GM21786 (cell line): Measurements from ENCODE around the gene S100PBP.

ENCODE experiments used
- ATAC-seq: cut with Tn5 transposase; IDR thresholded peaks from one replicate; pipeline ENCODE4 v1.9.1; 2021; ENCODE audit not compliant: unreplicated experiment

S100PBP gene

DNA sequence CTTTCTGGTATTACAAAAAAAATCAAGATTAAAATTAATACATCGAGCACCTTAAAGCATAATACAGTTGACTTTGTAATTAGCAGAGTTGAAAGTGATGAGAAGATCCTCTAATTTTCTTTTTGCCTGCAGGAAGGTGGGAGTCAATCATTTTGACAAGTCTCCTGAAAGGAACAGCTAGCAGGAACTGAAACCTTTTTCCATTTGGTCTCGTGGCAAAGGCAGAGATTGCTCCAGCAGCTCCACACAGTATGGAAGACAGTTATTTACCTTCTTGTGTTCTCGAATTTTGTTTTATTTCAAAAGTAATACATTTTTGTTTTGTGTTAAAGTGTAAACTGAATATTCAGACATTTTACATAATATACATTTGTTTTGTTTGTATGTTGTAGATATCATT, 7.7 kb downstream of the S100PBP start:
- no peak for ATAC-seq

DNA sequence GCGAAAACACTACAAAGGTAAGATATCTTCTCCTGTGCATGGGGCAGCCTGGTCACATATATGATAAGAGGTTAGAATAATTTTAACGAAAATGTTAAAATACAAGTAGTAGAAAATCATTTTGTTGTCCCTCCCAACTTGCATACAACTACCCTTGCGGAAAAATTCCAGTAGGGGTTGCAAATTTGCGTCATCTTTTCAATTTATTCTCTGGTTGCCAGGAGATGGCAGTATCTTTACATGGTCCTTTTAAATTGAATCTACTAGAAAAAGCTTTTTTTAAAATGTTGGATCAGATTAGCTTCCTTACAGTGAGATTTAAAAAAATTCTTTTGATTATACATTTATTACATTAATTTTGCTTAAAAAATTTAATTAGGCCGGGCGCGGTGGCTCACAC, 10.9 kb downstream of the S100PBP start:
- ATAC-seq, result no peak

DNA sequence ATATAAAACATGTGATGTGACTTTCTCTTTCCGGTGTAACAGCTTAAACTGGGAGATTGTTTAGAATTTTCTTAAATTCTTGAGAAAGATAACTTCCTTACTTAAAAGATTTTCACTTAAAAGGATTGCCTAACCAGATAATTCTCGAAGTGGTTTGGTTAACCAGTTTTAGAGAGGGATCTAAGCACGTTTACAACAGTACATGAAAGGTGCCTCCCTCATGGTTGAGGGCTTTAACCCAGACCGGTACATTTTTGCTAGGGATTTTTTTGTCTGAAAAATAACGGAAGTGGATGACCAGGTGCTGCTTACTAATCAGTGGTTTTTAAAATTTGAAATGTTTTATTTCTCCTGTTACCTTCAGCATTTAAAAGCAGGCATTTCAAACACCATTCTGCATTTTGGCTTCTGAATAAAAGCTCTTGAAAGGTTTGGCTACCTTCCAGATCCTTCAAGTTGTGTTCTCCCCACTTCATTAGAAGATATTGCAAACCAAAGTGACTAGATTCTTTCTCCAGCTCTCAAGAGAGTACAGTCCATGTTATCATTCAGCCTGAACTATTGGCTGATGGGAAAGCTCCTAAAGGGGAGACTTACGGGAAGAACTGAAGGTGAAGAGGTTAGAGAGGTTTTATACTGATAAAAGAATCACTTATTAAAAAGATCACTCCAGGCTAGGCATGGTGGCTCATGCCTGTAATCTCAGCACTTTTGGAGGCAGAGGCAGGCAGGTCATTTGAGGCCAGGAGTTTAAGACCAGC, 12.8 kb downstream of the S100PBP start:
- no peak for ATAC-seq

DNA sequence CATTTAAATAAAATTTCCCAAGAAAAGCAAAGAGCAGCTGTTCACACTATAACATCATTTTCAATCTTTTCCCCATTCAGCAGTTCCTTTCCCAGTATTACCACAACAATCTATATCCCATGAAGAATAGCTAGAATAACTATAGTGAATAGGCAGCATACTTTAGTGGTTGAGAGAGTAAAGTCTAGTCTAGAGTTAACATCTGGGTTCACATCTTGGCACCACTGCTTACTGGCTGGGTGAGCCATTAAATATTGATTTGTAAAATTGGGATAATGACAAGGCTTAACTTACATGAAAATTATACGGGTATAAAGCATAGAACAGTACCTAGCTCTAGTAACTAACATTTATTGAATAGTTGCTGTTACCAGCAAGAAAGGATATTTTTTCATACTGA, 14.4 kb downstream of the S100PBP start:
- no peak for ATAC-seq

DNA sequence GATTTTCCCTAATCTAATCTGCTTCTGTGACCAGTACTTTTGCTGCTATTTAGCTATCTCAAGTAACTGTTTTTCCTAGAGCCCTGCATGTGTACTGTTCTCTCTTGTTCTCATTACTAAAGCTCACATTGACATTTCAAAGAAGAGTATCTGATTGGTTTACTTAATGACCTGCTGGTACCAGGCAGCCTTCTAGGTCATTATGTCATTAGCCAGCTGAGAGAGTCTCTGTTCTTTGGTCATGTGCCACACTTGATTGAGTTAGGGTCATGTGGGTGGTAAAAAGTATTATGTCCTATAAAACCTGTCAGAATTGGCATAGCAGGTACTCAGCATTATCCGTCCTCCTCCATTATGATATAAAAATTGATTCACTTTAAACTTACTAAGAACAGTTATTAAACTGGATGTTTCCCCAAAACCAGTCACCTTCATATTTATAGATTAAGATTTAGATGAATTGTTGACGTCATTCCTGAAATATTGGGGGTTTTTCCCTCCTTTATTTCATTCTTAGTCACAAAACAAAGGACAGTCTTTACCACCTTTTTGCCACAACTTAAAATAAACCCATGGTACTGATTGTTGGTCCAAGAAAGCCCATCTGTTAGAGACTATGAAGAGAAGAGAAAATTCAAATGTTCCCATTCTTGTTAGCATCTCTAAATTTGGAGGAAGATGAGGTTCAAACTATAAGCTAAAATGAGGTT, 31.1 kb downstream of the S100PBP start:
- ATAC-seq, result no peak

DNA sequence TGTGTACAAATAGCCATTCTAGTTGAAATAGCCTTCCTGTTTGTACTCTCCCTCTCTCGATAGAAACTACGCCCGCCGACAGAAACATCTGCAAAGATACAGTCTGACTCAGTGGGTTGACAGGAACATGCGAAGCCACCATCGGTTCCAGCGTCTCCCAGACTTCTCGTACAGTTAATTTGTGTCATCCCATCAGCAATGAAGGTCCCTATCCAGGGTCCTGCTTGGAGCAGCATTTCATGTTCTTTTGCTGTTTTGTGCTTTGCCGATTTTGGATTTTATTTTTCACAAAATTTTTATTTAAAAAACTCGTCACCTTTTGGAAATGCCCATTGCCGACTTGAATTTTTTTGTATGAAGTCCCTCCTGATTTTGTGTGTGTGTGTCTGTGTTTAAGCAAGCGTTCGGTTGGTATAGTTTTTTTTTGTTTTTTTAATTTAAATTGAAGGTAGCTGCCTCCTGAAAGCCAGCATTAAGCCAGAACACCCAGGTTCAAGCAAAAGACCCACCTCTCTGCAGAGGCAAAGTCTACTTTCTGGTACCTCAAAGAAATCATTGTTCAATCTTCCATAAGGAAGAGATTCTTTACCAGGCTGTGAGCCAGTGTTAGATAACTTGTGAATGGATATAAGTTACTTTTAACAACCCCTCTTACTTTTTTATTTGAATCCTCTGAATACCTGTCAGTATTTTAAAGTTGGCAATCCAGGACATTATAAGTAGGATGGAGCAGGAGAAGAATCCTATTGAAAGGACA, 38.6 kb downstream of the S100PBP start:
- ATAC-seq, result no peak

DNA sequence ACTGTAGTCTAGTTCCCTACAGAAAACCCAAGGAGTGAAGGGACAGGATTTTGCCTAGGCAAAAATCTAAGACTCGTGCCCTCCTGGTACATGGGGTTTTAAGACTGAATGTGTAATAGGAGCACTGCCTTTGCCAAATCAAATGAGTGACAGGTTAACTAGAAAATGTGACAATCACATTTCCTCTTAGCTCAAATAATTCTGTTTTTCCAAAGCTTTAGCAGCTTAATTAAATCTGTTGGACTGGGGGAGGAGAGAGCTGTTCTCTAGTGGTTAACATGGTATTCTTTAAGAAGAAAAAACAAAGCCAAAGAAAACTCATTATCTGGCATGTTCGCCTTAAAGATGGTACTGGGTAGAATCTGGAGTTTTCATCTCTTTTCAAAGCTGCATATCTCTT, 40.7 kb downstream of the S100PBP start:
- ATAC-seq, result no peak

DNA sequence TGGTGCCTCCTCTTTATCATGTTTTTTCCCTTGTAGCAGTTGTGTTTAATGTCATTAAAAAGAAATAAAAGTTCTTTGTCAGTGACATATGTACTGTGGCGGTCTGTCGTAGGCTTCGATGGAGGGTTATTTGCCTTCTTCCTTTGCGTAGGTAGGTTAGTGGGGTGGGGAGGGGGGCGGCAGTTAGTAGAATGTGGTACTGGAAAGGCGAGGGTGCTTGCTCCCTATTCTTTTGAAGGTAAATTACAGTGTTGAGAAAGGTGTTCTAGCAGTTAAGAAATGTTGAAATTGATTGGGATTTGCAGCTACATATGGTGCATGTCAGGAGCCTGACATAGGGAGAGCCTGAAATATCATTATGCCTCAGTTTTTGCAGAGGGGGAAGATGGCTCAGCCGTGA, 41.3 kb downstream of the S100PBP start:
- ATAC-seq, result no peak

DNA sequence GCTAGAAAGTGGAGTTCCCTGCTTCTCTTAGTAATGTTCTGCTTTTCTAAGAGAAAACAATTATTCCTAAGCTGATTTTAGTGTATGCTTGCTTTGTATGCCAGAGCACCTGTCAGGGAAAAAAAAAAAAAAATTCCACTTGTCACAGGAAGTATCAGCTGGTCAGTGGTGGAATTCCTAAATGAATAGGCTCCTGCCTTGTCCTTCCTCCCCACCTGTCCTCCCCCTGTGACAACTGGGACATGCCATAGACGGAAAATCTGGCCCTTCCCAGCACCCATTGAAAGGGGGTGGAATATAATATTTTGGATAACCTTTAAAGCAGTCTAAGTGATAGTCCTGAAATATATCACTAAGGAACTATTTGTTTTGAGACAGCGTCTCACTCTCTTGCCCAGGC, 42.5 kb downstream of the S100PBP start:
- ATAC-seq, result no peak

DNA sequence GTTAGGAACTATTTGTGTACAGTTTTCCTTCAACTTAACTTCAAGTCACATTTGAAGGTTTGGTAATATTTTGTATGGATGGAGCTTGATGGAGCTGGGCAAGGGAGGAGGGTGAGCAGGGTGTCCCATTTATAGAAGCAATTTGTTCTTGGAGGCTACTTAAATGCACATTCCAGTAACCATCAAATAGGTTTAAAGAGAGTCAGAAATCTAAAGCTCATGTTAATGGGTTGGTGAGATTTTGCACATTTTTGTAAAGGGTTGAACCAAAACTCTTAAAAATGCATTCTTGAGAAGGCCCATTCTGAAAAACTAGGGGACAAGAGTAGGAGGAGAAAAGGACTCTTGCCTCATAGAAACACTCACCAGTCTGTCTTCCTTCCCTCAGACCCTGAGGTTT, 43.1 kb downstream of the S100PBP start:
- no peak for ATAC-seq

DNA sequence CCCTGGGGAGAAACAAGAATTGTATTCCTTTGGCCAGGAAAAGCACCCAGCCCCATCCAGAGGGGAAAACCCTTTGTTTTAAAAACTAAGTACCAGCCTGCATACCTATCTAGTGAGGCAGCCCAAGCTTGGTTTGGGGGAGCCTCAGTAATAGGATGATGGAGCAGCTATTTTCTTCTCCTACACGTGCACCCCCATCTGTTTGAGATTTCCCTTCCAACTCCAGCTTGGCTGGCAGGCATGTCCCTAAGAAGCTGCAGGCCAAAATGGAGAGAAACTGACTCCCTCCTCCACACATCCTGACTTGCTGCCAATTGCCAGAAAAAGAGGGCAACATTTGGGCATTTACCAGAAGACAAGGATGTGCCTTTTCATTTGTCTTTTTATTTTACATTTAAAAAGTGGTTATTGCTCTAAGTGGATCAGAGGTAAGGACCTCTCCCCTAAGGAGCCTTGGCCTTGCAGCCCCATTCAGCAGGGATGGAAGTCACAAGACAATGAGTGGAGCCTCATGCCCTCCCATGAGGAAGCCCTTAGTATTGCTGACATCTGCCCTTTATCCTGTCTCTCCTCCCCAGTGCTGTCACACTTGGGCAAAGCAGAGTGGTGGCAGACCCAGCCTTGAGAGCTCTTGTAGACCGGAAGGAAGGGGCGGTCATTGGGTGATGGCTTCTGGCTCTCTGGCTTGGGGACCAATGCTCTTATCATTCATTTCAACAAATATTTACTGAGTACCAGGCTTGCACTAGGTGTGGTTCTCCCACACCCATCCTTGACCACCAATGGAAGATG, 44.6 kb downstream of the S100PBP start:
- ATAC-seq, result no peak

DNA sequence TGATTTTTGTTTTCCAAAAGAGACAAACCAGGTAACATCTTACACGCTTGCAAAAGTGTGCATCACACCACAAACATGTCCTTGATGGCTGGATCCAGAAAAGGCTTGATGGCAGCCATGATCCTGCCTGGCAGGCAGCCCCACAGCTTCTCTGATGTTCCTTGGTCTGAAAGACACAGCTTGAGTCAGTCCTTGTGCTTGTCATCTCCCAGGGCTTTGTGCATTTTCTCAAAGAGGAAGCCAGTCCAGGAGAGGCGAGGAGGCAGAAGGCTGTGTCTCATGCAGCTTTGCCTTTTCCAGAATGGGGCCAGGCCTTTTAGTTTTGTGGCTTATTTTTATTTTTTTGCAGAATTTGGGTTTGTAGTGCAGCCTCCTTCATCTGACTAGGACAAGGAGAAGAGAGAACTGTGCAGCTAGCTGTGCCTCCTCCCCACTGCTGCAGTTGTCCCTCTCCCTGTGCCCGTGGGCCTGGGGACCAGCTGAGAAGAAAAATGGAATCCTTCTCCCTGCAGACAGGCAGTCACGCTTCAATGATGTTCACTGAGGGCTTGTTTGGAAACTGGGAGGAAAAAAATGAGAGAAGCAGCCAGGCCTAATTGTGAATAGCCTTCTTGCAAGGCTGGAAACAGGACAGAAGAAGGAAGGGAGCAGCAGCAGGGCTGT, 45.9 kb downstream of the S100PBP start:
- no peak for ATAC-seq

DNA sequence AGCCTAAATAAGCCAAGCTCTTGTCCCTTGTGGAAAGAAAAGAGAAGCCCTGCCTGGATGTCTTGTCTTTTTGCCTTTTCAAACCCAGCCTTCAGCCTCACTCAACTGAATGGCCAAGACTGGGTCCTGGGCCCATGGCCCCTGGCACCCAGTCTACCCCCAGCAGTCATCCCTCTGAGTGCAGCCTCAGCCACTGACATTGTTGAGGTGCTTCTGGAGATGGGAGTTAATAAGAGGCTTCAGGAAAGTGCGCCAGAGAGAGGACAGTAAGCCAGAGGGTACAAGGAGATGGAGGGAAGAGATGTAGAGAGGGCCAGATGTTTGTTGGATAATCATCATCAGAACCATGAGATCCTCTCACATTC, 46.4 kb downstream of the S100PBP start:
- no peak for ATAC-seq

DNA sequence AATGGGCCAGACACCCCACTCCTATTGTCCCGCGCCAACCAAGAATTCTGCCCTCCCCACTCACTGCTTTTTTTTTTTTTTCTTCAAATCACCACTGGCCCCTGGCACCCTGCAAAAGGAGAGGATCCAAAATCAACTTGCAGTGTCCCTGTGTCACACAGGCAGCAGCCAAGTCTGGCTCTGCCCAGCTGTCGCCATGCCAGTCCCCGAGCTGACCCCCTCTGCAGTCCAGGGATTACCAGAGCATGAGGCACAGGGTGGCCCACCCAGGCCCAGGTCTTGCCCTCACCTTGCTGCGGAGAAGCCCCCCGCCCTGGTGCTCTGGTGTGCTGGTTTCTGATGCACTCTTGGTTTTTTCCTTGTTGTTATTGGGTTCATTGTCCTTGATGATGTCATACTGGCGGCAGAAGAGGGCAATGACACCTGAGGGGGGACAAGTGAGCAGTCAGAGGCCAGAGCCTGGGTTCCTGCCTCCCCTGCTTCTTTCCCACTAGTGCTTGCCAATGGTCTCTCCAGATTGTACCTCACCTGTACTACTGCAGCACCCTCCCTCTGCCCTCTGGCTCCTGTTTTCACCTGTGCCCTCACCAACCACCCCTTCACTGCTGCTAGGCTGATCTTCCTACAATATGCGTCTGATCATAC, 47.0 kb downstream of the S100PBP start:
- ATAC-seq, result no peak

DNA sequence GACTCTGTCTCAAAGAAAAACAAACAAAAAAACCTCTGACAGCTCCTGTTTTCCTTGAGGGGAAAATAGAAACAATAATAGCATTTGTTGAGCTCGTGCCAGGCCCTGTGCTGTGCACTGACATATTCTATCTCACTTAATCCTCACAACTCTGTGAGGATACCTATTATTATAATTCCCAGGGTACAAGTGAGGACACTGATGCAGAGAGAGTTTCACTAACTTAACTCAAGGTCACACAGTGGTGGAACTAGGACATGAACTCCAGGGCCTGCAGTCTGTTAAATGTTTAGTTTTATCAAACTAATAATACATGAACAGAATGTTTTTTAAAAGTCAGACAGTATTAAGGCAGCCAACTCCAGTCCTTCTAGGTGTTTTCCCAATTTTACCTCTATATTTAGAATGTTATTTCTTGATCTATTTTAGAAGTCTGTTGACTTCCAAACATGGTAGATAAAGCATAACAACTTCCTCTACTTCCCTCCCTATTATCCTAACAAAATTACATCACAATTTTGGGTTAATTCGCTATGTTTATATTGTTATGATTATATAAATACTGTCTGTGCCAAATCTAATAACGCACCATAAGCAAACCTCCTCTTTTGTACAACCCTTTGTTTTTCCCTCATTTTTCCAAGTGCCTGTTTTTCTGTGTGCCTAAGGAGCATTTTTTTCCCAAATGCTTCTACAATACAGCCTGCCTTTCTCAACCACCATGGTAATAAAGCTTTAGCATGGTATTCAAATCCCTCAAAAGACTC, 48.4 kb downstream of the S100PBP start:
- no peak for ATAC-seq

DNA sequence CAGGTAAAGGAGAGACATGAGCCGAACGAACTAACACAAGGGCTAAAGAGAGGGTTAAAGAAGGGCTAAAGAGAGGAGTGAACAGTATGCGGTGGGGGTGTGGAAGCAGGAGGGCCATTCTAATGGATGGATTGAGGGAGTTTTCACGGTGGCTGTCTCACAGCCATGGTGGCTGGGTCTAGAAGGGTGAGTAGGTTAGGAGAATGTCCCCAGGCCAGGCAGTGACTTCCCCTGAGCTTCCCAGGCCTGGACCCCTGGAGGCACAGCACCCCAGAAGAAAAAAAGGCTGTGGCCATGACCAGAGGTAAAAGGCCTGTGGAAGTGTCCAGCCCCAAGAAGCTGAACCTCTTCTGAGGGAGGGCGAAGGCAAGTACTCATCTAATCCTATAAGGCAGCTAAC, 49.7 kb downstream of the S100PBP start:
- ATAC-seq, result no peak

DNA sequence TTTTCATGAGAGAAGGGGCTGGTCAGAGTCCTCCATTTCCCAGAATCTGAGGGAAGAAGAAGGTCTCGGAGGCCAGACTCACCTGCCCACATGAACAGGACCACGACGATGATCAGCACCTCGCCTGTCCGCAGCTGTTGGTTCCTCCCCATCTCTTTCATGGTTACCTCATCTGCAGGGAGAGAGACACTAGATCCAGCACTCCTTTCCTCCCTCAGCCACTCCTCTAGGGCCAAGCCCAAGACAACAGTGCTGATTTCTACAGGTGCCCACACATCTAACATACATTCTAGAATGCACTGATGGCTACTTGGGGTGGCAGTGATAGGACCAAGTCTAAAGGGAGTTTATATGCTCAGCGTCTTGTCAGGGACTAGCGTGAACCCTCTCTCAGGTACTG, 50.2 kb downstream of the S100PBP start:
- no peak for ATAC-seq

DNA sequence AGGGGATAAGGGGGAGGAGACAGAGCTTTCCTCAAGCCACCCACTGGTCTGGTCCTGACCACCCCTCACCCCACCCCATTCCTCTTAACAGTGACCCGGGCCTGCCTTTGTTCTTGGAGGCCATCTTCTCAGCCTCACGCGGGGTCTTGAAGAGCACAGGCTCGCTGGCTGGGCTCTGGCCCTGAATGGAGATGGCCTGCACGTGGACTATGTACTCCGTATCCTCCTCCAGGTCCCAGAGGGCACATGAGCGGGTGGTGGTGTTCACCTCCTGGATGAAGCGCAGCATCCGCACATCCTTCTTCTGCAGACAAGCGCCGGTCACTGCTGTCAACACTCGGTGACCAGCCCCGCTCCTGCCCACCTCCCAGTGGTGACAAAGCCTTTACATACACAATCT, 50.6 kb downstream of the S100PBP start:
- ATAC-seq, result no peak

DNA sequence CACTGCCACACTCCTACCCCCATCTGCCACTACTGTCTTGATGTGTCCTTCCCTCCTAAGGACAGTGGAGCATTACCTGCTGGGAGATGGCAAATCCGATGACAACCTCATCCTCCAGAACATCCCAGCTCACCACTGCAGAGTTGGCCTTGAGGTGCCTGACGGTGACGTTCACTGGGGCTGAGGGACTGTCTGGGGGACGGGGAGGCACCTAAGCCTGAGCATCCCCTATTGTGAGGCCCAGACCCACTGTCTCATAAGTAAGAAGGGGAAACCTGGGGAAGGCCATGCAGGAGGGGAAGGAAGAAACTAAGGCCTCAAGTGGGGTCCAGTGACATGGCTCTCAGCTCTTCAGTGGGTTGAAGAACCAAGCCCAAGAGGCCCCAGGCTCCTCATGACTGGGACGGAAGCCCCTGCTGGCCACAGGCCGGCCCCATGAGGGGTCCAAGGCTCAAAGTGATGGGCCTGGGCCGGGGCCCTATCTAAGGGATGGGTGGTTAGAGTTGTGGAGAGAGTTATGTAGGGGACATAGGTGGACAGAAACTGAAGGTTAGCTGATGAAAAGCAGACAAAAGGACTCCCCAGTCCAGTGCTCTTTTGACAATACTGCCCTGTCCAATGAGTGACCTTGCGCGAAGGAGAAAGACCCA, 51.5 kb downstream of the S100PBP start:
- ATAC-seq, result no peak
